ENCODE data around the gene MAN2C1.

- TF ChIP-seq, protein P1, sequence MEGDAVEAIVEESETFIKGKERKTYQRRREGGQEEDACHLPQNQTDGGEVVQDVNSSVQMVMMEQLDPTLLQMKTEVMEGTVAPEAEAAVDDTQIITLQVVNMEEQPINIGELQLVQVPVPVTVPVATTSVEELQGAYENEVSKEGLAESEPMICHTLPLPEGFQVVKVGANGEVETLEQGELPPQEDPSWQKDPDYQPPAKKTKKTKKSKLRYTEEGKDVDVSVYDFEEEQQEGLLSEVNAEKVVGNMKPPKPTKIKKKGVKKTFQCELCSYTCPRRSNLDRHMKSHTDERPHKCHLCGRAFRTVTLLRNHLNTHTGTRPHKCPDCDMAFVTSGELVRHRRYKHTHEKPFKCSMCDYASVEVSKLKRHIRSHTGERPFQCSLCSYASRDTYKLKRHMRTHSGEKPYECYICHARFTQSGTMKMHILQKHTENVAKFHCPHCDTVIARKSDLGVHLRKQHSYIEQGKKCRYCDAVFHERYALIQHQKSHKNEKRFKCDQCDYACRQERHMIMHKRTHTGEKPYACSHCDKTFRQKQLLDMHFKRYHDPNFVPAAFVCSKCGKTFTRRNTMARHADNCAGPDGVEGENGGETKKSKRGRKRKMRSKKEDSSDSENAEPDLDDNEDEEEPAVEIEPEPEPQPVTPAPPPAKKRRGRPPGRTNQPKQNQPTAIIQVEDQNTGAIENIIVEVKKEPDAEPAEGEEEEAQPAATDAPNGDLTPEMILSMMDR (IDR thresholded peaks at IDR 0.05; ENCODE audit: poor library complexity) = no peak
- TF ChIP-seq EZH2 (IDR thresholded peaks at IDR 0.05; ENCODE audit: borderline replicate concordance) (no peak), EZH2phosphoT487 (IDR thresholded peaks at IDR 0.05; ENCODE audit: low read depth, severe bottlenecking, unreplicated experiment) (no peak)
These were observed 35.5 kb upstream of the MAN2C1 start for GRCh38 chr15:75403892-75404291.
